NCI-H2196 (cell line): ENCODE results near the gene CLASRP.

Experiments
- DNase-seq: peaks from one replicate; lab custom pipeline; 2025; ENCODE audit not compliant: unreplicated experiment; lab: John Stamatoyannopoulos, UW

Gene CLASRP

GRCh38 chr19:45020071-45020470, 18.8 kb upstream of the CLASRP start:
- DNase-seq = no peak

GRCh38 chr19:45021971-45022370, 16.9 kb upstream of the CLASRP start:
- DNase-seq = no peak

GRCh38 chr19:45023048-45023447, 15.8 kb upstream of the CLASRP start:
- no peak for DNase-seq

GRCh38 chr19:45025264-45025663, 13.6 kb upstream of the CLASRP start:
- no peak for DNase-seq

GRCh38 chr19:45027371-45027770, 11.5 kb upstream of the CLASRP start:
- no peak for DNase-seq

GRCh38 chr19:45030825-45031224, 8.0 kb upstream of the CLASRP start:
- DNase-seq = no peak

GRCh38 chr19:45032421-45032820, 6.4 kb upstream of the CLASRP start:
- DNase-seq = no peak

- no peak for DNase-seq
These were observed 3.1 kb upstream of the CLASRP start for GRCh38 chr19:45035755-45036154.

GRCh38 chr19:45037393-45038169, 1.3 kb upstream of the CLASRP start:
- no peak for DNase-seq

GRCh38 chr19:45040059-45040771, 1.4 kb downstream of the CLASRP start:
- no peak for DNase-seq

- no peak for DNase-seq
These were observed 2.3 kb downstream of the CLASRP start for GRCh38 chr19:45041125-45041524.

- peak; percentile 10 for DNase-seq
These were observed 7.0 kb downstream of the CLASRP start for GRCh38 chr19:45045671-45046353.

- DNase-seq = no peak
These were observed 7.5 kb downstream of the CLASRP start for GRCh38 chr19:45046355-45046754.

- no peak for DNase-seq
These were observed 8.4 kb downstream of the CLASRP start for GRCh38 chr19:45047188-45047797.

- DNase-seq = no peak
These were observed 10.4 kb downstream of the CLASRP start for GRCh38 chr19:45049073-45049736.

GRCh38 chr19:45050036-45050435, 11.2 kb downstream of the CLASRP start:
- no peak for DNase-seq

- DNase-seq = no peak
These were observed 13.2 kb downstream of the CLASRP start for GRCh38 chr19:45051929-45052579.

- DNase-seq = no peak
These were observed 18.0 kb downstream of the CLASRP start for GRCh38 chr19:45056831-45057230.

GRCh38 chr19:45057444-45057843, 18.6 kb downstream of the CLASRP start:
- DNase-seq = no peak

GRCh38 chr19:45058622-45059159, 19.8 kb downstream of the CLASRP start:
- DNase-seq = no peak
